ACC112 (cell line): ENCODE results near the gene DOK6.
A peak's percentile ranks its signal among the peaks of the same experiment; 100 is the strongest.
"Not testable (repeated sequence)": the region's sequence is repeated elsewhere in the genome, so short reads cannot be mapped to it uniquely, and the experiment has no call there.

Source experiments
- H2AFZ ChIP-seq: fragments of 200-600 bp; sonication (generic); one replicate; pipeline ENCODE4 v1.6.0; 2017; ENCODE audit warnings: antibody characterized with exemption, low read length; ENCODE audit not compliant: unreplicated experiment
- H3K27ac ChIP-seq: fragments of 200-600 bp; sonication (generic); 2 replicates; pipeline ENCODE4 v1.5.1; 2014; ENCODE audit warnings: low read depth, mild to moderate bottlenecking, antibody characterized with exemption, low read length, moderate library complexity
- H3K27me3 ChIP-seq: fragments of 200-600 bp; sonication (generic); 2 replicates; pipeline ENCODE4 v1.6.1; 2014; ENCODE audit warnings: mild to moderate bottlenecking, antibody characterized with exemption, low read length, moderate library complexity, mixed read lengths; ENCODE audit not compliant: insufficient read depth
- H3K36me3 ChIP-seq: fragments of 200-600 bp; sonication (generic); 2 replicates; pipeline ENCODE4 v1.6.1; 2016; ENCODE audit warnings: mild to moderate bottlenecking, antibody characterized with exemption, low read length, moderate library complexity, mixed read lengths; ENCODE audit not compliant: insufficient read depth
- H3K4me1 ChIP-seq: fragments of 200-600 bp; sonication (generic); one replicate; pipeline ENCODE4 v1.6.1; 2016; ENCODE audit warnings: low read length, mixed read lengths; ENCODE audit not compliant: insufficient read depth, unreplicated experiment, control insufficient read depth
- H3K4me3 ChIP-seq: fragments of 200-600 bp; sonication (generic); 2 replicates; pipeline ENCODE4 v1.5.1; 2014; ENCODE audit warnings: mild to moderate bottlenecking, low read depth, low read length
- H3K79me2 ChIP-seq: fragments of 200-600 bp; sonication (generic); one replicate; pipeline ENCODE4 v1.6.0; 2016; ENCODE audit warnings: low read length; ENCODE audit not compliant: control insufficient read depth, unreplicated experiment, insufficient read depth

Gene DOK6

GRCh38 chr18:69647702-69648101 is 247.0 kb downstream of the DOK6 start:
- Histone ChIP-seq H3K27me3 (no peaks in the 10 kb centered on the region), H3K79me2 (no peaks in the 10 kb centered on the region), H3K4me3 (no peak overlapping the region), H3K4me1 (no peaks in the 10 kb centered on the region), H3K27ac (no peak overlapping the region), H3K36me3 (no peaks in the 10 kb centered on the region), H2AFZ (no peak overlapping the region)

DNA sequence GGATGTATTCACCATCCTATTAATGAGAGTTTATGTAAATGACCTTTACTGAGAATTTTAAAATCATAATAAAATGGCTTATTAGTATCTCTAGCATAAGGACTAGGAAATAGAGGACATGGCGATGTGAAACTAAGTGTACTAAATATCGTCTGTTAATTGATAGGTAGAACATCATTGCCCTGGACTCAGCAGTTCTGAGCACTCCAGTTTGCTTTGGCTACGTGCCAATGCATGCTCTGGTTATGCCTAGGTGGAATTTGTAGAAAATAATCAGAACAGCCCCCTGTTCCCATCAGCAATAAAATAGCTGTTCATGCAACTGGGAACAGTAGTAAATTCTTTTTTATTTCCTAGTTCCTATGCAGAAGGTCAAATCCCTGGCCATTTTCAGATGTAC is 247.8 kb downstream of the DOK6 start:
- no peaks in the 10 kb centered on the region for H3K27me3 ChIP-seq
- no peaks in the 10 kb centered on the region for H3K36me3 ChIP-seq
- H3K27ac ChIP-seq: no peak overlapping the region
- no peak overlapping the region for H2AFZ ChIP-seq
- H3K4me3 ChIP-seq: no peak overlapping the region
- H3K4me1 ChIP-seq: no peaks in the 10 kb centered on the region
- H3K79me2 ChIP-seq: no peaks in the 10 kb centered on the region

GRCh38 chr18:69649684-69650083 is 249.0 kb downstream of the DOK6 start:
- Histone ChIP-seq H3K4me3 (no peak overlapping the region), H3K27ac (no peak overlapping the region), H3K27me3 (no peaks in the 10 kb centered on the region), H3K36me3 (no peaks in the 10 kb centered on the region), H2AFZ (no peak overlapping the region), H3K4me1 (no peaks in the 10 kb centered on the region), H3K79me2 (no peaks in the 10 kb centered on the region)

- Histone ChIP-seq H3K4me3 (no peak overlapping the region), H3K36me3 (no peaks in the 10 kb centered on the region), H2AFZ (no peak overlapping the region), H3K79me2 (no peaks in the 10 kb centered on the region), H3K27me3 (no peaks in the 10 kb centered on the region), H3K4me1 (no peaks in the 10 kb centered on the region), H3K27ac (no peak overlapping the region)
These were observed 250.6 kb downstream of the DOK6 start for GRCh38 chr18:69651243-69651642.

DNA sequence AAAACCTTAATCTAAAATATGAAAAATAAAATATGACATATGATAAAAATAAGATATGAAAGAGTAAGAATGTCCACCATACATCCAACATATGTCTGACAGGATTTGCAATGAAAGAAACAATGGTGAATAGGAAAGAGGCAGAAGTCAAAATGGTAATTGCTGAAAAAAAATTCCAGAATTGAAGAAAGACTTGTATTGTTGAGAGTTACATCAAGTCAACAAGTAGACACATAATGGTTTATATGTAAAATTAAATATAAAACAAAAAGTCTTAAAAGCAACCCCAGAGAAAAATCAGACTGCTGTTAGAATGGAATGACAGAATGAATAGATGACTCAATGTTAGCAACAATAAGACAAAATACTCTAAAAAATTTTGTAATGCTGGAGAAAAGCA is 255.1 kb downstream of the DOK6 start:
- no peak overlapping the region for H3K4me3 ChIP-seq
- H3K36me3 ChIP-seq: no peaks in the 10 kb centered on the region
- no peak overlapping the region for H3K27ac ChIP-seq
- no peak overlapping the region for H2AFZ ChIP-seq
- H3K79me2 ChIP-seq: no peaks in the 10 kb centered on the region
- no peaks in the 10 kb centered on the region for H3K4me1 ChIP-seq
- H3K27me3 ChIP-seq: no peaks in the 10 kb centered on the region

- no peak overlapping the region for H3K27ac ChIP-seq
- H3K27me3 ChIP-seq: no peaks in the 10 kb centered on the region
- H2AFZ ChIP-seq: no peak overlapping the region
- no peak overlapping the region for H3K4me3 ChIP-seq
- H3K79me2 ChIP-seq: no peaks in the 10 kb centered on the region
- no peaks in the 10 kb centered on the region for H3K4me1 ChIP-seq
- no peaks in the 10 kb centered on the region for H3K36me3 ChIP-seq
These were observed 257.4 kb downstream of the DOK6 start for GRCh38 chr18:69658103-69658502.

- Histone ChIP-seq H3K4me3 (no peak overlapping the region), H3K27ac (no peak overlapping the region)
These were observed 258.0 kb downstream of the DOK6 start for GRCh38 chr18:69658685-69659084.

DNA sequence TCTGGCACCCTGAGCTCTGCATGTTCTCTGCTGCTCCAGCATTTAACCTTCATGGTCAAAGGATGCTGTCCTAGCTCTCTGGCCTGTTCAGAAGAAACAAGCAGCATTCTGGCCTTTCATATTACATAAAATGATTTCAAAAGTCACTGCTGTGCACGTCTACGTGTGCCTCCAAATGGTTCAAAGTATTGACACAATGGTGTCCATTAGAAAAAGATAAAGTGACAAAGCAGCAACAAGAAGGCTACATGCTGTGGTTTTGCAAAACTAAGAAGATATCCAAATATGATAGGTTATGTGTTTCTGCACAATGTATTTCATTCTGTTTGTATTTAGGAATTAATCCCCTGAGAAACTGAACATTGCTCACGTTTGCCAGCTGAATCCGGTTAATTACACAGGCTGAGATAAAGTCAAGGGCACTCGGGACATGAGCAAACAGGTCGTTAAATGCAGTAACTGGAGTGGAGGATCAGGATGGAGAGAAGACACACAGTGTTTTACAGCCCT is 258.5 kb downstream of the DOK6 start:
- Histone ChIP-seq H3K4me1 (no peaks in the 10 kb centered on the region), H3K36me3 (no peaks in the 10 kb centered on the region), H2AFZ (no peak overlapping the region), H3K4me3 (no peak overlapping the region), H3K27ac (no peak overlapping the region), H3K79me2 (no peaks in the 10 kb centered on the region), H3K27me3 (no peaks in the 10 kb centered on the region)

More at GRCh38 chr18:69658685-69659084, 258.0 kb downstream of the DOK6 start:
- Histone ChIP-seq H2AFZ (no peak overlapping the region), H3K27me3 (no peaks in the 10 kb centered on the region), H3K79me2 (no peaks in the 10 kb centered on the region), H3K36me3 (no peaks in the 10 kb centered on the region), H3K4me1 (no peaks in the 10 kb centered on the region)

GRCh38 chr18:69662090-69662489 is 261.4 kb downstream of the DOK6 start:
- not testable (repeated sequence) for H3K36me3 ChIP-seq, H2AFZ ChIP-seq, H3K4me3 ChIP-seq, H3K27ac ChIP-seq, H3K27me3 ChIP-seq, H3K4me1 ChIP-seq, H3K79me2 ChIP-seq

DNA sequence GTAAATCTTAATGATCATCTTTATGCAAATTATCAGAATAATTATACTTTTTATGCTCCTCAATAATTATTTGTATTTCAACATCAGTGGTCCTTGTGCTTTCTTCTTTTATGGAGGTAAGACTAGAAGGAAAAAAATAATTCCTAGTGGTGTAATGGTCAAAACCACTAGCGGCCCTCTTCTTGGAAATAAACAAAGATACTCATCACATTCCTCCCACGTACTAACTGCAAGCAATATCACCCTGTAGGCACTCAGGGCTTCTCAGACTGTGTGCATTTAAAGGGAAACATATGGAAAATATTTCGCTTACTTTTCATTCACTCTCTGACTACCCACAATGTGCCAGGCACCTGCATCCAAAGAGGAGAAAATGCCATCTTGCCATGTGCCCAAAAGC is 263.7 kb downstream of the DOK6 start:
- no peaks in the 10 kb centered on the region for H3K36me3 ChIP-seq
- H3K27ac ChIP-seq: no peak overlapping the region
- H3K4me1 ChIP-seq: no peaks in the 10 kb centered on the region
- H3K4me3 ChIP-seq: no peak overlapping the region
- no peaks in the 10 kb centered on the region for H3K79me2 ChIP-seq
- no peak overlapping the region for H2AFZ ChIP-seq
- no peaks in the 10 kb centered on the region for H3K27me3 ChIP-seq

- no peak overlapping the region for H3K4me3 ChIP-seq
- no peaks in the 10 kb centered on the region for H3K36me3 ChIP-seq
- no peaks in the 10 kb centered on the region for H3K79me2 ChIP-seq
- H3K27ac ChIP-seq: peak overlapping the region; percentile 29; the same call in 1 of the 2 replicates
- no peaks in the 10 kb centered on the region for H3K27me3 ChIP-seq
- H2AFZ ChIP-seq: no peak overlapping the region
- H3K4me1 ChIP-seq: no peaks in the 10 kb centered on the region
These were observed 273.7 kb downstream of the DOK6 start for GRCh38 chr18:69674292-69674877.
